Hypothalamus (tissue), 51 donors: ENCODE data around the gene BTBD18.
"Not testable (repeated sequence)": the region's sequence is repeated elsewhere in the genome, so short reads cannot be mapped to it uniquely, and the experiment has no call there.

Experiments used
- DNase-seq, 51 donors: peaks; one replicate each; lab custom pipeline; 2025; lab: John Stamatoyannopoulos, UW

The BTBD18 gene

GRCh38 chr11:57735619-57736298 is 15.9 kb downstream of the BTBD18 start:
- DNase-seq = no peak

GRCh38 chr11:57732661-57733060 is 19.0 kb downstream of the BTBD18 start:
- DNase-seq = no peak

GRCh38 chr11:57729479-57729878 is 22.1 kb downstream of the BTBD18 start:
- DNase-seq = no peak

- no peak for DNase-seq
These were observed 22.8 kb downstream of the BTBD18 start for GRCh38 chr11:57728829-57729228.

GRCh38 chr11:57727185-57727584 is 24.4 kb downstream of the BTBD18 start:
- no peak for DNase-seq

- not testable (repeated sequence) for DNase-seq
These were observed 34.9 kb downstream of the BTBD18 start for GRCh38 chr11:57716726-57717125.

GRCh38 chr11:57713835-57714234 is 37.8 kb downstream of the BTBD18 start:
- DNase-seq = no peak

- DNase-seq = peak; percentile 30 to 100 (median 90)
These were observed 39.1 kb downstream of the BTBD18 start, which contains the start of gene TMX2 for GRCh38 chr11:57712256-57713150. Gene TMX2 (plus strand): TSS chr11:57712593. CDS start chr11:57712619, 26 bp downstream.

- peak in 38 of 51 donors; percentile 39 to 89 (median 74) for DNase-seq
These were observed 40.0 kb downstream of the BTBD18 start, which contains the start of gene MED19 for GRCh38 chr11:57711414-57712255. Gene MED19 (minus strand): TSS chr11:57712215. CDS start chr11:57712179, 36 bp downstream.

- DNase-seq = no peak
These were observed 41.7 kb downstream of the BTBD18 start for GRCh38 chr11:57709802-57710367.

- DNase-seq = not testable (repeated sequence)
These were observed 46.2 kb downstream of the BTBD18 start for GRCh38 chr11:57705432-57705831.

GRCh38 chr11:57704932-57705331 is 46.7 kb downstream of the BTBD18 start:
- DNase-seq = peak in 1 of 51 donors; percentile 4

- no peak for DNase-seq
These were observed 48.3 kb downstream of the BTBD18 start for GRCh38 chr11:57703341-57703740.

GRCh38 chr11:57700425-57700824 is 51.2 kb downstream of the BTBD18 start:
- no peak for DNase-seq

GRCh38 chr11:57699813-57700212 is 51.8 kb downstream of the BTBD18 start:
- DNase-seq = no peak

- no peak for DNase-seq
These were observed 52.7 kb downstream of the BTBD18 start for GRCh38 chr11:57698843-57699365.
